ENCODE results near the gene ZNF512B.

GRCh38 chr20:63955281-63955826 is 14.4 kb downstream of the ZNF512B start:
- TF ChIP-seq POLR2A (IDR thresholded peaks at IDR 0.05) (no peak), CTCF (IDR thresholded peaks at IDR 0.05) (peak in 2 of 6 experiments; percentile 24 to 41)
